ACHN (cell line): ENCODE measurements around the gene FCN1.
"Not testable (repeated sequence)": the region's sequence is repeated elsewhere in the genome, so short reads cannot be mapped to it uniquely, and the experiment has no call there.

Experiments used
- DNase-seq: peaks from one replicate; pipeline ENCODE4 v3.0.0-alpha.2; 2015
- in situ Hi-C: cut with HindIII; loops from 2 replicates; pipeline ENCODE4 v1.10.0; 2017; ENCODE audit warnings: low sequenced_read_pairs, low pct_ligation_motif_present, low pct_unique_long_range_greater_than_20kb

The FCN1 gene

GRCh38 chr9:134917431-134918373 lies at the start of gene FCN1:
Gene FCN1 (minus strand): TSS chr9:134917912. CDS start chr9:134917871, 41 bp downstream.
- in situ Hi-C loops: no loop called here
- no peak for DNase-seq

GRCh38 chr9:134966697-134967546 lies 49.2 kb upstream of the FCN1 start:
- in situ Hi-C loops: no loop called here
- DNase-seq: no peak

- in situ Hi-C loops: no loop called here
- DNase-seq: no peak
Measured at GRCh38 chr9:134966270-134966669, 48.6 kb upstream of the FCN1 start.

GRCh38 chr9:134965851-134966250 lies 48.1 kb upstream of the FCN1 start:
- no peak for DNase-seq
- in situ Hi-C loops: no loop called here

- in situ Hi-C loops: no loop called here
- DNase-seq: no peak
Measured at GRCh38 chr9:134965411-134965810, 47.7 kb upstream of the FCN1 start.

GRCh38 chr9:134964271-134965055 lies 46.8 kb upstream of the FCN1 start:
- in situ Hi-C loops: no loop called here
- no peak for DNase-seq

- DNase-seq: no peak
- in situ Hi-C loops: no loop called here
Measured at GRCh38 chr9:134963546-134963945, 45.8 kb upstream of the FCN1 start.

- no peak for DNase-seq
- in situ Hi-C loops: no loop called here
Measured at GRCh38 chr9:134962973-134963364, 45.3 kb upstream of the FCN1 start.

GRCh38 chr9:134962065-134962972 lies 44.6 kb upstream of the FCN1 start:
- DNase-seq: no peak
- in situ Hi-C loops: no loop called here

GRCh38 chr9:134961331-134962064 lies 43.8 kb upstream of the FCN1 start:
- in situ Hi-C loops: no loop called here
- no peak for DNase-seq

GRCh38 chr9:134960701-134961181 lies 43.0 kb upstream of the FCN1 start:
- in situ Hi-C loops: no loop called here
- no peak for DNase-seq

GRCh38 chr9:134959971-134960310 lies 42.2 kb upstream of the FCN1 start:
- no peak for DNase-seq
- in situ Hi-C loops: no loop called here

- DNase-seq: no peak
- in situ Hi-C loops: no loop called here
Measured at GRCh38 chr9:134959126-134959970, 41.6 kb upstream of the FCN1 start.

- in situ Hi-C loops: no loop called here
- DNase-seq: no peak
Measured at GRCh38 chr9:134957945-134958227, 40.2 kb upstream of the FCN1 start.

GRCh38 chr9:134957165-134957944 lies 39.6 kb upstream of the FCN1 start:
- in situ Hi-C loops: no loop called here
- no peak for DNase-seq

- DNase-seq, in situ Hi-C loops: not testable (repeated sequence)
Measured at GRCh38 chr9:134956387-134956786, 38.7 kb upstream of the FCN1 start.
